Measurements from ENCODE around the gene OBP2A.

Gene OBP2A

GRCh38 chr9:135577256-135577655, 31.3 kb downstream of the OBP2A start:
- no peak for DNase-seq (ENCODE audit: low read depth in 2 of 2)

- DNase-seq (ENCODE audit: low read depth in 2 of 2) = no peak
Measured at GRCh38 chr9:135579356-135579755, 33.4 kb downstream of the OBP2A start.

- DNase-seq (ENCODE audit: low read depth in 2 of 2) = no peak
Measured at GRCh38 chr9:135579889-135580660, 34.1 kb downstream of the OBP2A start.

GRCh38 chr9:135580664-135581380, 34.9 kb downstream of the OBP2A start:
- no peak for DNase-seq (ENCODE audit: low read depth in 2 of 2)

GRCh38 chr9:135581636-135582426, 35.9 kb downstream of the OBP2A start:
- DNase-seq (ENCODE audit: low read depth in 2 of 2) = no peak

- DNase-seq (ENCODE audit: low read depth in 2 of 2) = no peak
Measured at GRCh38 chr9:135582541-135582940, 36.6 kb downstream of the OBP2A start.

GRCh38 chr9:135582966-135583687, 37.2 kb downstream of the OBP2A start:
- no peak for DNase-seq (ENCODE audit: low read depth in 2 of 2)

GRCh38 chr9:135583688-135584011, 37.7 kb downstream of the OBP2A start:
- DNase-seq (ENCODE audit: low read depth in 2 of 2) = no peak

GRCh38 chr9:135584371-135584770, 38.4 kb downstream of the OBP2A start:
- no peak for DNase-seq (ENCODE audit: low read depth in 2 of 2)

- DNase-seq (ENCODE audit: low read depth in 2 of 2) = no peak
Measured at GRCh38 chr9:135584934-135585333, 39.0 kb downstream of the OBP2A start.

- no peak for DNase-seq (ENCODE audit: low read depth in 2 of 2)
Measured at GRCh38 chr9:135586601-135587109, 40.7 kb downstream of the OBP2A start.

GRCh38 chr9:135587658-135588057, 41.7 kb downstream of the OBP2A start:
- no peak for DNase-seq (ENCODE audit: low read depth in 2 of 2)

GRCh38 chr9:135588371-135588770, 42.4 kb downstream of the OBP2A start:
- DNase-seq (ENCODE audit: low read depth in 2 of 2) = no peak

GRCh38 chr9:135588886-135589595, 43.1 kb downstream of the OBP2A start:
- DNase-seq (ENCODE audit: low read depth in 2 of 2) = no peak

GRCh38 chr9:135589596-135590485, 43.9 kb downstream of the OBP2A start:
- no peak for DNase-seq (ENCODE audit: low read depth in 2 of 2)

GRCh38 chr9:135590486-135591079, 44.7 kb downstream of the OBP2A start:
- no peak for DNase-seq (ENCODE audit: low read depth in 2 of 2)

GRCh38 chr9:135591506-135592330, 45.8 kb downstream of the OBP2A start:
- no peak for DNase-seq (ENCODE audit: low read depth in 2 of 2)

GRCh38 chr9:135592331-135592590, 46.3 kb downstream of the OBP2A start:
- DNase-seq (ENCODE audit: low read depth in 2 of 2) = no peak

GRCh38 chr9:135592625-135593024, 46.7 kb downstream of the OBP2A start:
- DNase-seq (ENCODE audit: low read depth in 2 of 2) = no peak
